ENCODE data around the gene CPNE5. TPM values are rescaled to one million over a fixed set of nuclear protein-coding genes. Genes with fewer than 3 reads are reported as not detected.
A peak's percentile ranks its signal among the peaks of the same experiment; 100 is the strongest.

The CPNE5 gene
- total RNA-seq, 1 donor from 2014 or later: 10.0 TPM

DNA sequence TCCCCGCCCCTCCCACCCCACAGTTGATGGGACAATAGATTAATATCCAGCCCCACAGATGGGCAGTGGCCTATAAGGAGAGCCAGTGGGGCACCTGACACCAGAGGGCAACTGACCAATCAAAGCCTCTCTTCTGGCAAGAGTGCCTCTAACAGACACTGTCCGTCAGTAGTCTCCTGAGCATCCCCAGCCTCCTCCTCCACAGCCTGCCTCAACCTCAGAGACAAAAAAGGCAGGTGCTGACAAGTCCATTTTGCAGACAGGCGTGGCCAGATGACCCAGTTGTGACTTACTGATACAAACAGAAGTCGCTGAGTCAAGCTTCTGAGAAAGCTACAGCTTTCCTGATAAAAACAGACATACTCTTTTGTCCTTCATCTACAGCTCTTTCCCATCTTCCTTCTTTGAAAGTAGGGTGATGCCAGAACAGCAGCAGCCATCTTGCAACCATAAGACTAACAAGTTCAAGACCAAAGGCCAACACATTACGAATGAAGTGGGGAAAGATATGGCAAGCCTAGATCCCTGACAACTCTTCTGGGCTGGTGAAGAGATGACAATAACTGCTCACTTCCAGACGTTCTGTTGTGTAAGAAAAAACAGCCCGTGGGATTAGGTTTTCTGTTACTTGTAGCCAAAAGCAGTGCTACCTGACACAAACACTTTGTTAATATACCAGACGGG is 23.1 kb upstream of the CPNE5 start:
- intact Hi-C loops (cut with DNase I): no loop called here
- ATAC-seq (ENCODE audit: poor library complexity) (no peak), DNase-seq (no peak)

GRCh38 chr6:36860126-36860525 is 20.9 kb upstream of the CPNE5 start:
- intact Hi-C loops (cut with DNase I): no loop called here
- DNase-seq (no peak), ATAC-seq (ENCODE audit: poor library complexity) (no peak)

GRCh38 chr6:36858407-36858981 is 19.2 kb upstream of the CPNE5 start:
- peak; percentile 60 for ATAC-seq (ENCODE audit: poor library complexity)
- intact Hi-C loops (cut with DNase I): loop anchor here (10.0 kb wide), 1 partner anchor 254 kb away; no protein-coding TSS in a partner anchor
- DNase-seq: no peak

DNA sequence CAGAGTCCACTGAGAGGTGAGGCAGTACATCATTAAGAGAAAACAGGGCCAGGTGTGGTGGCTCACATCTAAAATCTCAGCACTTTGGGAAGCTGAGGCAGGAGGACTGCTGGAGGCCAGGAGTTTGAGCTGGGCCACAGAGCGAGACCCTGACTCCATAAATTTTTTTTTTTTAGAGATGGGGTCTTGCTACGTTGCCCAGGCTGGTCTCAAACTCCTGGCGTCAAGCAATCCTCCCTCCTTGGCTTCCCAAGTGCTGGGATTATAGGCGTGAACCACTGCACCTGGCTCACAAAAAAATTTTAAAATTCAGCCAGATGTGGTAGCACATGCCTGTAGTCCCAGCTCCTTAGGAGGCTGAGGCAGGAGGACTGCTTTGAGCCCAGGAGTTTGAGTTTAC is 18.1 kb upstream of the CPNE5 start:
- intact Hi-C loops (cut with DNase I): loop anchor here (10.0 kb wide), 1 partner anchor 253 kb away; no protein-coding TSS in a partner anchor

GRCh38 chr6:36856277-36856676 is 17.0 kb upstream of the CPNE5 start:
- DNase-seq: no peak
- intact Hi-C loops (cut with DNase I): loop anchor here (10.0 kb wide), 1 partner anchor 251 kb away; no protein-coding TSS in a partner anchor
- ATAC-seq (ENCODE audit: poor library complexity): peak; percentile 9

More for the DNA sequence above, 18.1 kb upstream of the CPNE5 start:
- no peak for DNase-seq
- ATAC-seq (ENCODE audit: poor library complexity): no peak

GRCh38 chr6:36855750-36856149 is 16.5 kb upstream of the CPNE5 start:
- no peak for DNase-seq
- intact Hi-C loops (cut with DNase I): loop anchor here (10.0 kb wide), 1 partner anchor 251 kb away; no protein-coding TSS in a partner anchor
- no peak for ATAC-seq (ENCODE audit: poor library complexity)

GRCh38 chr6:36853325-36853724 is 14.1 kb upstream of the CPNE5 start:
- intact Hi-C loops (cut with DNase I): loop anchor here (10.0 kb wide), 1 partner anchor 249 kb away; no protein-coding TSS in a partner anchor
- DNase-seq (no peak), ATAC-seq (ENCODE audit: poor library complexity) (peak; percentile 18)

DNA sequence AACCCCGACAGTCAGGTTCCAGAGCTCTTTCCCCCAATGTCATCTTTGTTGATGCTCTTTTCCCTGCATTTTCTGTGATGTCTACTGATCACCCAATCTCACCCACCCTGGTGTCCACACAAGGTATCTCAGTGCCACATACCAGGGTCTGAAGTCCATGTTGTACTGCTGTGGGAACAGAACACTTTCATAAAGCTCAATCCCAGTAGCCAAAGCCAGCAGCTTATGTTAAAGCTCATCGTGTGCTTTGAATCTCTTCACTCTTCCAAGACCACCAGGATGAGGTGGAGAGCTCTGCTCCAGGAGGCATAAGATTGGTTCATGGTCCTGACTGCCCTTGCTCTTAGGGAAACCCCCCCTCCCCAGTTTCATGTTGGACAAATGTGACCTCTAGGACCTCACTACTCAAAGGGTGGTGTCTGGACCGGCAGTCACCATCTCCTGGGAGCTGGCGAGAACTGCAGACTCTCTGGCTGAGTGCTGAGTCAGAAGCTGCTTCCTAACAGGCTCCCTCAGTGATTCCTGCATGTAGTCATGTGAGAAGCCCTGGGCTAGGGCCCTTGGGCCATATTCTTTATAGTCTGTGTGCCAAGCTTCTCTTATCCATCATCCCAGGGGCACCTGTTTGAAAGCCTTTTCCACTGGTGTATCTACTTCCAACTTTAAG is 13.4 kb upstream of the CPNE5 start:
- DNase-seq: no peak
- ATAC-seq (ENCODE audit: poor library complexity): no peak
- intact Hi-C loops (cut with DNase I): loop anchor here (10.0 kb wide), 1 partner anchor 248 kb away; no protein-coding TSS in a partner anchor

DNA sequence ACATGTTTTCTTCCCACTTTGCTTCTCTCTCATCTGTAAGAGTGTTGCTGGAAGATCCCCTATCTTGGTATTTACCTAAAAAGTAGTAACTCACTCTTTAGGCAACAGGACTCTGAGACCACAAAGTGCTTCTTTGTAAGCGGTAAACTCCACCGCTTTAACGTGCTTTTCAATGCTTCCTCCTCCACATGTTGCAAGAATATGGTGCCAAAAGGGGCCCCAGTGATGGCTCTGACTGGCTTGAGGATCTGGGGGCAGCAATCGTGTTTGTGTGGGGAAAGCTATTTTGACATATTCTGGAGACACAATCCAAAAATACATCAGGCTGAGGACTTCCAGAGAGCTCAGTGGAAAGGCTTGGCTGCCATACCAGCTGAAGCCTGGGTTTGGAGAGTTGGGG is 12.4 kb upstream of the CPNE5 start:
- DNase-seq (no peak), ATAC-seq (ENCODE audit: poor library complexity) (no peak)
- intact Hi-C loops (cut with DNase I): loop anchor here (10.0 kb wide), 1 partner anchor 247 kb away; no protein-coding TSS in a partner anchor

GRCh38 chr6:36851149-36851614 is 11.9 kb upstream of the CPNE5 start:
- intact Hi-C loops (cut with DNase I): loop anchor here (10.0 kb wide), 1 partner anchor 246 kb away; no protein-coding TSS in a partner anchor
- ATAC-seq (ENCODE audit: poor library complexity) (peak; percentile 28), DNase-seq (no peak)

DNA sequence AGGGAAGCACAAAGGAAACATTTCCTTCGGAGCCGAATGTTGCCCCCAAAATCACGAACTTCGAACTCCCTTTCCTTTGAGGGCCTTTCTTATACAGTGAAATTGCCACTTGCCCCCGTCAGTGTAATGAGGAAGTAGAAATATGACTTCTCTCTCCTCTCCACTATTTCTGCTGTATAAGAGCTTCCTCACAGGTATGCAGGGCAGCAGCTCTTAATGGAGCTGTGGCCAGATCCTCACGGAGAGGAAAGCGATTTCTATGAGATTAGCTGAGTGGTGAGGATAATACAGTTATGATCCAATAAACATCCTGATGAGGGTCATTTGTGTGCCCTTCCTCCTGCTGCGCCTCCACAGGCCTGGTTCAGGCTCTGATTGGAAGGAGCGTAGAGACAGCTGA is 10.8 kb upstream of the CPNE5 start:
- DNase-seq (no peak), ATAC-seq (ENCODE audit: poor library complexity) (peak; percentile 23)
- intact Hi-C loops (cut with DNase I): loop anchor here (10.0 kb wide), 1 partner anchor 245 kb away; no protein-coding TSS in a partner anchor

- intact Hi-C loops (cut with DNase I): loop anchor here (5.0 kb wide), 1 partner anchor 82 kb away; no protein-coding TSS in a partner anchor
These were observed 9.6 kb upstream of the CPNE5 start for GRCh38 chr6:36848658-36849441.

GRCh38 chr6:36847991-36848390 is 8.7 kb upstream of the CPNE5 start:
- ATAC-seq (ENCODE audit: poor library complexity) (no peak), DNase-seq (no peak)
- intact Hi-C loops (cut with DNase I): loop anchor here (5.0 kb wide), 1 partner anchor 81 kb away; no protein-coding TSS in a partner anchor

More at GRCh38 chr6:36848658-36849441, 9.6 kb upstream of the CPNE5 start:
- DNase-seq (peak; percentile 84), ATAC-seq (ENCODE audit: poor library complexity) (peak; percentile 68)

- intact Hi-C loops (cut with DNase I): loop anchor here (5.0 kb wide), 1 partner anchor 80 kb away; no protein-coding TSS in a partner anchor
These were observed 7.9 kb upstream of the CPNE5 start for GRCh38 chr6:36847152-36847551.

DNA sequence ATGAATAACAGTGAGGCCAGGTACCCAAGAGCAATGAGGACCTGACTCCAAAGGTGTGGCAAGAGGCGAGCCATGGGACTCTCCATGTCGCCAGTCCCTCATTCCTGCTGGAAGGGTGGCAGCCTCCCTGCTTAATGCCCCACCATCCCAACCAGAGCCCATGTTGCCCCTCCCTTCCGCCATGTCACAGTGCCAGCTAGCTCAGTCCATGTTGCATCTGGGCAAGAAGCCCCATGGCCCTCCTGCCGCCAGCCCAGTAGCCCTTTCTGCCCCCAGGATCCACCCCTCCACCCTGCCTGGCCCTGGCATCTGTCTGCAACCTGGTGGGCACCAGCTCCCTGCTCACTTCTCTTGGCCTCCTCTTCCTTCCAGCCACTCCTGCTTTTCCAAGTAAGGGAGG is 6.0 kb upstream of the CPNE5 start:
- DNase-seq: no peak

More at GRCh38 chr6:36847152-36847551, 7.9 kb upstream of the CPNE5 start:
- no peak for DNase-seq
- no peak for ATAC-seq (ENCODE audit: poor library complexity)

DNA sequence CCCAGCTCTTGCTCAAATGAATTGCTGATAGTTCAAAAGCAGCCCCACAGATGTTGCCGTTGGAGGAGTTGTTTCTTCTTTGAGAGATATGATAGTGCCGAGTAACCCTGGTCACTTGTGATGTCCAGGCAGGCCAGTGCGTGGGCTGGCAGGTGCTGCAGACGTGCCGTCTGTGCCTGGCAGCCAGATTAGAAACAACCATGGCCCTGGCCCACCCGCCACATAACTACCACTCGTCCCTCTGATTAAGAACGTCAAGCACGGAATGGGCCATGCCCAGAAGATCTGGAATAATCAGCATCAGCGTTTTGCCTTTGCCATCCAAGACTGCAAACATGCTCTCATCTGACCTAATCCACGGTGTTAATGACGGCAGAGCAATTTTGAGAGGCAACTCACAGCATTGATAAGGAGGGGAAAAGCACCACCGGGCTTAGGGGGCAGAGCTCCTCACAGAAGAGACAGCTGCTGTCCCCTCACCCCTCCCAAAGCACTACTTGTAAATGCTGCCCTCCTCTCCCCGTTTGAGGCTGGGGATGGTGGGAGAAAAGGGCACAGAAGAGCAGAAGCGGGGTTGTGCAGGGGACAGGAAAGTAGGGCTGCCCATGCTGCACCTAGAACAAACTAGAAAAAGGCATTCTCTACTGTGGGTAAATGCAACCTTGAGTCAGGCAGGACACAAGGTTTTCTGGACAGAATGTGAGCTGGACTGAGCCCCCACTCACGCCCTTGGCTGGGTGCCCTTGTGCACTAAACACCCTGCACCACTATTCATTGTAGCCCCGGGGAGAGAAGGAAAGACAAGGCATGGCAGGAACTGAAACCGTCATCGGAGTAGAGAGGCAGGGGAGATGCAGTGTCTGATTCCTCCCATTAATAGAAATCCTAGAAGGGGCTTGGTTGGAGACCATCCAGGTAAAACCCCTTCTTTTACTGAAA is 5.3 kb upstream of the CPNE5 start:
- DNase-seq (peak; percentile 80), ATAC-seq (ENCODE audit: poor library complexity) (peak; percentile 42)
- intact Hi-C loops (cut with DNase I): loop anchor here (5.0 kb wide), 1 partner anchor 77 kb away; no protein-coding TSS in a partner anchor

More for the DNA sequence above, 6.0 kb upstream of the CPNE5 start:
- intact Hi-C loops (cut with DNase I): loop anchor here (5.0 kb wide), 1 partner anchor 78 kb away; no protein-coding TSS in a partner anchor
- no peak for ATAC-seq (ENCODE audit: poor library complexity)

GRCh38 chr6:36843170-36843569 is 3.9 kb upstream of the CPNE5 start:
- no peak for DNase-seq
- intact Hi-C loops (cut with DNase I): no loop called here
- ATAC-seq (ENCODE audit: poor library complexity): peak; percentile 1

Data from Right ventricle myocardium superior (tissue), 1 donor.